GM11168 (cell line): Measurements from ENCODE around the gene ASAH2.
"Not testable (repeated sequence)": the region's sequence is repeated elsewhere in the genome, so short reads cannot be mapped to it uniquely, and the experiment has no call there.

Source experiments
- in situ Hi-C: fragments of 300-500 bp; cut with MboI; formaldehyde crosslinking; loops from one replicate; pipeline ENCODE4 v1.12.0; 2022; ENCODE audit warnings: low sequenced_read_pairs; ENCODE audit not compliant: unreplicated experiment

Gene ASAH2

DNA sequence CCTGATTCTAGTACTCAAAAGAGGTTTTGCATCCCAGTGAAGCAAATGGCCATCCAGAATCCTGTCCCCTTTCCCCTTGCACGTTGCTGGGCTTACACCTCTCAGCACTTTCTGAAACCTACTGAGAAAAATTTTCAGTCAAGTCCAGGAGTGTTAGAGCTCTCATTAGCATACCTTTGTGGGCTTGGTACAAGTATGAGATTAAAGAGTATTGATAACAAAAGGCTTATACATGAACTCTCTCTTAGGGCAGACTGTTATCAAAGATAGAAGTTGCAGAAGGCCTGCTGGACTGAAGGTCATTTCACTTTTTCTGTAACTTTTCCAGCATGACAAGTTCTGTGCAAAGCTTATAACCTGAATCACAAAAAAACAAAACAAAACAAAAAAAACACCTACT, at the start of gene ASAH2:
Gene ASAH2, minus strand, starts transcription at position 123 of the 400 bp plus-strand sequence. CDS start 2,906 bp downstream, outside the sequence.
- in situ Hi-C loops: no loop called here

- in situ Hi-C loops: no loop called here
Observed at GRCh38 chr10:50299948-50300669, 48.8 kb upstream of the ASAH2 start.

- in situ Hi-C loops: no loop called here
Observed at GRCh38 chr10:50295367-50295766, 44.1 kb upstream of the ASAH2 start.

DNA sequence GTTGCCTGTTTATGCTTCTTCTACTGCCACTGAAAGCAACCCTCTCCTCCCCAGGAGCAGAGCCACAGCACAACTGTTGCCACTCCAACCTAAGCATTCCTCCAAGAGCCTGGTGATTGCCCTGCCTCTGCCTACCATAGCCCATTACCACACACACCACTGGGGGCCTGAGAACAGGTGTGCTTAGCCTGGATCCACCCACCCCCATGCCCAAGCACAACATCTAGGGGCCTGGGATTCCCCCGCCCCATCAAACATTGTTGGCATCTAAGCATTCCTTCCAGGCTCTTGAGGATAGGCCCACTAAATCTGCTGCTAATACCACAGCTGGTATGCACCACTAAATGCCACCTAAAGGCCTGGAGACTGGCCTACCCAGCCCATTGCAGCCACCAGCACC, 43.3 kb upstream of the ASAH2 start:
- in situ Hi-C loops: no loop called here

GRCh38 chr10:50293513-50294313, 42.4 kb upstream of the ASAH2 start:
- in situ Hi-C loops: no loop called here

GRCh38 chr10:50291261-50291850, 40.0 kb upstream of the ASAH2 start:
- in situ Hi-C loops: no loop called here

- in situ Hi-C loops: no loop called here
Observed at GRCh38 chr10:50289196-50289595, 37.9 kb upstream of the ASAH2 start.

DNA sequence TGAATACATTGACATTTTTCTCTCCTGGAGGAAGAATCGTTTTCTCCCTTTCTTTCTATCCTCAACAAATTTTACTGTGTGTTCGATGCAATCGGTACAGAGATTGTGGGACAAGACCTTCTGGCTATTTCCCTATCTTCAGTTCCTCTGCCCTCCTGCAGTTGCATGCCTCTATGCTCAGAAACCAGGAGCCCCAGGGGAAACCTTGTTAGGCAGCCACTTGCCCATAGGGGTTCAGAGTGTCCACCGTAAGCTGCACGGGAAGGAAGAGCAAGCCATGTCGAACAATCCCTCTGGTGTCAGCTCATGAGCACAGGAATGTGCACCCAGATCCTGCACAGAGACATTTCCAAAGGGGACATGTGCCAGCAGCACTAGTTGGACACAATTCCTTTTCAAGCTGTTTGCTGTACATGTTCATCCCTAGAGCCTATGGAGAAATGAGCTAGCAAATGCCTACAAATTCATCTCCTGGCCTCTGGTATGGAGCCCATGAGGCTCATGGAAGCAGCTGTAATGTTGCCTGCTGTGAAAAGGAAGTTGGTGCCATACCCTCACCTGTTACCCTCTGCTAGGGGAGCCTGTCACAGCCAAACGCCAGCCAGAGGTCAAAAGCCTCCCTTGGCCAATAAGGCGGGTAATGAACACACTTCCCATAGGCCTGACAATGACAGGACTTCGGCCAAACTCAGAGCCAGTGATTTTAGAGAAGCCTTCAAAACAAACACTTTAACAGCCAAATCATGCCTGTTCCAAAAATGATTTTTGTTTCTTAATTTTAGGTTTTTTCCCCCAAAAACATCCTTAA, 35.9 kb upstream of the ASAH2 start:
- in situ Hi-C loops: no loop called here

- in situ Hi-C loops: no loop called here
Observed at GRCh38 chr10:50286517-50286916, 35.2 kb upstream of the ASAH2 start.

- in situ Hi-C loops: no loop called here
Observed at GRCh38 chr10:50281967-50282522, 30.7 kb upstream of the ASAH2 start.

DNA sequence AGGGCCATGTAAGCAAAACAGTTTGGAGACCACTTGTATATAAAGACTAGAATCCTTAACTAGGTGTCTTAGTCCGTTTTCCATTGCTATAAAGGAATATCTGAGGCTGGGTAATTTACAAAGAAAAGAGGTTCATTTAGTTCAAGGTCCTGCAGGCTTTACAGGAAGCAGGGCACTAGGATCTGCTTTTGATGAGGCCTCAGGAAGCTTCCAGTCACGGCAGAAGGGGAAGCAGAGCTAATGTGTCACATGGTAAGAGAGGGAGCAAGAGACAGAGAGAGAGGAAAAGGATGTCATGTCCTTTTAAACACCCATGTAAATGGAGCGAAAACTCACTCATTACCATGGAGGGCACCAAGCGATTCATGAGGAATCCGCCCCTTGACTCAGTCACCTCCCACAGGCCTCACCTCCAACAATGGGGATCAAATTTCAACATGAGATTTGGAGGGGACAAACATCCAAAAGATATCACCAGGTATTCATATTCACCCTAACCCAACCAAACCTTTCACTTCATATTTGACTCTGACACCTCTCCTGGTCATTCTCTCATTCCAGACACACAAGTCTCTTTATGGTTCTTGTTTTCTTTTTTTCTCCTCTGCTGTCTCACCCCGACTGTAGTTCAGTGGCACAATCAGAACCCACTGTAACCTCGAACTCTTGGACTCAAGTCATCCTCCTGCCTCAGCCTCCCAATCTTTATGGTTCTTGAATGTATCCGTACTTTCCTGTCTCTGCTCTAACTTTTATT, 30.1 kb upstream of the ASAH2 start:
- in situ Hi-C loops: no loop called here

DNA sequence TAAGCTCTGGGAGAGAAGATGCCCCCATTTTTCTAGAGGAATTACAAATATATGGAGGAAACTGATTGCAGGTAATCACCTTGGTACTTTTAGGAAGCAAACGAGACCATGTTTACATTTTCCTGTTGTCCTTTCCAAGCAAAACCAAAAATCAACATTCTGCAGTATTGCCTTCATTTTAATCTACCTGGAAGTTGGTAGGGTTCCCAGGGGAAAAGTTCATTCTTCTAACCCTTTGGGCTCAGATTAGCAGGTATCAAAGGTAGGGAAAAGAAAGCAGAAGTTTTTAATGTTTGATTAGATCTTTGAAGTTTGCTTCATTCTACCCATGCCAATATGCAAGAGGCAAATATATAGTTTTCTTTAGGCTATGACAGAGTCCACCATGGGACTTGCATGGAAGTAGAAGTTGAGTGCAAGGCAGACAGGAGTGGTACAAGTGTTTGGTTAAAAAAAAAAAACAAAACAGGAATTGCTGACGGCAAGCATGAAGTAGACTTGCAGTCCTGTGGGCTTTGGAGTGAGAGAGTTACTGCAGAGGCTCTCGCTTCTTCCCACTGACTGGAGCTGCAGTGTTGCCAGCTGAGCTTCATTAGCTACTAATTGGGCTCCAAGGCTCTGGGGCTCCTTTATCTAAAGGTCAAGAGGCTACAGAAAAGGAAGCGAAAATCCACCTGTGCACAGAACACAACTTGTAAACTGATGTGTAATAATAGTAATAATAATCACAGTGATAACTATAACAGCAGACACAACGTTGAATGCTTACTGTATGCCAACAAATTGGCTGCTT, 28.9 kb upstream of the ASAH2 start:
- in situ Hi-C loops: no loop called here

- in situ Hi-C loops: no loop called here
Observed at GRCh38 chr10:50279489-50279888, 28.2 kb upstream of the ASAH2 start.

GRCh38 chr10:50275650-50276235, 24.4 kb upstream of the ASAH2 start:
- in situ Hi-C loops: no loop called here

- in situ Hi-C loops: no loop called here
Observed at GRCh38 chr10:50272531-50272930, 21.2 kb upstream of the ASAH2 start.

- in situ Hi-C loops: no loop called here
Observed at GRCh38 chr10:50271564-50272250, 20.4 kb upstream of the ASAH2 start.

DNA sequence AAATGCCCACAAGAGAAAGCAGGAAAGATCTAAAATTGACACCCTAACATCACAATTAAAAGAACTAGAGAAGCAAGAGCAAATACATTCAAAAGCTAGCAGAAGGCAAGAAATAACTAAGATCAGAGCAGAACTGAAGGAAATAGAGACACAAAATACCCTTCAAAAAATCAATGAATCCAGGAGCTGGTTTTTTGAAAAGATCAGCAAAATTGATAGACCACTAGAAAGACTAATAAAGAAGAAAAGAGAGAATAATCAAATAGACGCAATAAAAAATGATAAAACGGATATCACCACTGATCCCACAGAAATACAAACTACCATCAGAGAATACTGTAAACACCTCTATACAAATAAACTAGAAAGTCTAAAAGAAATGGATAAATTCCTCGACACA, 16.6 kb upstream of the ASAH2 start:
- in situ Hi-C loops: not testable (repeated sequence)

DNA sequence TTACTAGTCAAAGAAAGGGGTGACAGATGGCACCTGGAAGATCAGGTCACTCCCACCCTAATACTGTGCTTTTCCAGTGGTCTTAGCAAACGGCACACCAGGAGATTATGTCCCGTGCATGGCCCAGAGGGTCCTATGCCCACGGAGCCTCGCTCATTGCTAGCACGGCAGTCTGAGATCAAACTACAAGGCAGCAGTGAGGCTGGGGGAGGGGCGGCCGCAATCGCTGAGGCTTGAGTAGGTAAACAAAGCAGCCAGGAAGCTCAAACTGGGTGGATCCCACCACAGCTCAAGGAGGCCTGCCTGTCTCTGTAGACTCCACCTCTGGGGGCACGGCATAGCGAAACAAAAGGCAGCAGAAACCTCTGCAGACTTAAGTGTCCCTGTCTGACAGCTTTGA, 11.3 kb upstream of the ASAH2 start:
- in situ Hi-C loops: not testable (repeated sequence)
